H1 (cell line): Measurements from ENCODE around the gene FBN2. TPM values are rescaled to one million over a fixed set of nuclear protein-coding genes. Genes with fewer than 3 reads are reported as not detected.

ENCODE experiments used
- CTCF ChIA-PET: fragments of 300-600 bp; sonication (Branson Sonifier 250); formaldehyde crosslinking; loops from one replicate; lab custom pipeline; 2021; ENCODE audit not compliant: partially characterized antibody; lab: Charles Lee
- POLR2A ChIA-PET: fragments of 300-600 bp; sonication (Branson Sonifier 250); formaldehyde crosslinking; loops from one replicate; lab custom pipeline; 2021; ENCODE audit warnings: inconsistent platforms; ENCODE audit not compliant: partially characterized antibody; lab: Charles Lee
- DNase-seq, 2 experiments: peaks; one replicate each; pipeline versions ENCODE4 v3.0.0 to v3.0.0-alpha.2; 2010 to 2022; ENCODE audit warnings: low spot score in 2 of 2, low read depth in 1 of 2, mixed read lengths in 1 of 2
- FAIRE-seq: peaks from 2 replicates; lab custom pipeline; 2011; peaks lifted over from hg19 to GRCh38; lab: Jason Lieb, UNC
- H2AFZ ChIP-seq: 2 replicates; pipeline ENCODE4 v1.8.1; 2012; ENCODE audit warnings: low read length, inconsistent platforms
- H2AK5ac ChIP-seq: 2 replicates; pipeline ENCODE4 v1.6.1; 2013; ENCODE audit warnings: low read depth, low read length
- H2BK120ac ChIP-seq: replicated peaks from 2 replicates; pipeline ENCODE3; 2013; ENCODE audit warnings: low read depth, low read length, inconsistent platforms
- H2BK12ac ChIP-seq: 2 replicates; pipeline ENCODE4 v1.6.1; 2013; ENCODE audit warnings: low read depth, low read length
- H2BK15ac ChIP-seq: 2 replicates; pipeline ENCODE4 v1.6.1; 2013; ENCODE audit warnings: low read length
- H2BK20ac ChIP-seq: 2 replicates; pipeline ENCODE4 v1.6.1; 2013; ENCODE audit warnings: low read length
- H2BK5ac ChIP-seq: 2 replicates; pipeline ENCODE4 v1.6.1; 2013; ENCODE audit warnings: low read depth, low read length
- H3K14ac ChIP-seq: 2 replicates; pipeline ENCODE4 v1.6.1; 2013; ENCODE audit warnings: inconsistent platforms; ENCODE audit not compliant: insufficient read length
- H3K18ac ChIP-seq: 2 replicates; pipeline ENCODE4 v1.6.1; 2013; ENCODE audit warnings: low read length; ENCODE audit errors: extremely low read depth
- H3K23ac ChIP-seq: 2 replicates; pipeline ENCODE4 v1.6.1; 2013; ENCODE audit warnings: inconsistent platforms; ENCODE audit not compliant: insufficient read length
- H3K23me2 ChIP-seq: 2 replicates; pipeline ENCODE4 v1.6.1; 2013; ENCODE audit warnings: low read depth, low read length
- H3K27ac ChIP-seq: 2 replicates; pipeline ENCODE4 v1.6.1; 2011; ENCODE audit warnings: low read depth, low read length, inconsistent platforms
- H3K27me3 ChIP-seq, 4 experiments: replicated peaks in 1 of 4; 1 replicate in 1 of 4; 2 replicates in 3 of 4; pipeline versions ENCODE4 v1.6.1 to v1.8.1; 2011 to 2013; ENCODE audit warnings: low read length in 3 of 4, mild to moderate bottlenecking in 3 of 4, inconsistent platforms in 2 of 4, mixed read lengths in 2 of 4, moderate library complexity in 1 of 4; ENCODE audit not compliant: control insufficient read depth in 3 of 4, insufficient read depth in 3 of 4; ENCODE audit errors: extremely low read depth in 1 of 4
- H3K36me3 ChIP-seq, 4 experiments: 2 replicates each; pipeline versions ENCODE4 v1.6.1 to v1.8.1; 2011 to 2013; ENCODE audit warnings: mild to moderate bottlenecking in 4 of 4, low read length in 3 of 4, moderate library complexity in 2 of 4, control low read depth in 1 of 4, inconsistent platforms in 1 of 4; ENCODE audit not compliant: insufficient read depth in 4 of 4, control insufficient read depth in 2 of 4
- H3K4ac ChIP-seq: replicated peaks from 2 replicates; pipeline ENCODE3; 2013; ENCODE audit warnings: low read length, low read depth, mixed read lengths, inconsistent platforms; ENCODE audit not compliant: insufficient read length
- H3K4me1 ChIP-seq, 4 experiments: replicated peaks in 1 of 4; 1 replicate in 1 of 4; 2 replicates in 3 of 4; pipeline versions ENCODE4 v1.6.1 to v1.8.1; 2011 to 2013; ENCODE audit warnings: low read length in 3 of 4, inconsistent platforms in 2 of 4, mixed read lengths in 1 of 4; ENCODE audit not compliant: insufficient read depth in 4 of 4, control insufficient read depth in 3 of 4
- H3K4me2 ChIP-seq, 2 experiments: 2 replicates each; pipeline versions ENCODE4 v1.6.1 to v1.8.1; 2011 to 2013; ENCODE audit warnings: low read depth in 2 of 2, low read length in 2 of 2, control low read depth in 1 of 2, inconsistent platforms in 1 of 2, mild to moderate bottlenecking in 1 of 2; ENCODE audit not compliant: insufficient read depth in 1 of 2
- H3K4me3 ChIP-seq, 4 experiments: fragments of 200-600, 300-600 bp in 1 of 4; sonication (generic), shearing (Covaris generic), sonication (Bioruptor Twin) in 1 of 4; 2 replicates each; pipeline versions ENCODE4 v1.5.1 to v1.8.1; 2011 to 2016; ENCODE audit warnings: low read length in 4 of 4, low read depth in 3 of 4, control low read depth in 2 of 4, inconsistent platforms in 2 of 4, mild to moderate bottlenecking in 2 of 4, mixed read lengths in 1 of 4, moderate library complexity in 1 of 4; ENCODE audit not compliant: insufficient read depth in 2 of 4; ENCODE audit errors: extremely low read depth in 1 of 4
- H3K56ac ChIP-seq: replicated peaks from 2 replicates; pipeline ENCODE3; 2013; ENCODE audit warnings: low read depth, mild to moderate bottlenecking, mixed read lengths, low read length, inconsistent platforms; ENCODE audit not compliant: insufficient read length
- H3K79me1 ChIP-seq: 2 replicates; pipeline ENCODE4 v1.6.1; 2013; ENCODE audit warnings: low read depth, low read length, control low read depth
- H3K79me2 ChIP-seq, 2 experiments: 2 replicates each; pipeline versions ENCODE4 v1.6.1 to v1.8.1; 2012 to 2013; ENCODE audit warnings: low read length in 2 of 2, mild to moderate bottlenecking in 2 of 2, inconsistent platforms in 1 of 2; ENCODE audit not compliant: insufficient read depth in 2 of 2, control insufficient read depth in 1 of 2
- H3K9ac ChIP-seq, 4 experiments: replicated peaks in 1 of 4; 1 replicate in 1 of 4; 2 replicates in 3 of 4; pipeline versions ENCODE4 v1.6.1 to v1.8.1; 2011 to 2013; ENCODE audit warnings: low read depth in 3 of 4, low read length in 3 of 4, control low read depth in 2 of 4, mild to moderate bottlenecking in 2 of 4, moderate library complexity in 2 of 4, inconsistent platforms in 1 of 4; ENCODE audit errors: extremely low read depth in 1 of 4
- H3K9me3 ChIP-seq, 2 experiments: 2 replicates each; pipeline versions ENCODE4 v1.6.1 to v1.8.1; 2012 to 2013; ENCODE audit warnings: mild to moderate bottlenecking in 2 of 2, moderate library complexity in 2 of 2, control low read depth in 1 of 2, inconsistent platforms in 1 of 2, low read depth in 1 of 2, low read length in 1 of 2, mixed read lengths in 1 of 2; ENCODE audit not compliant: insufficient read depth in 2 of 2
- H4K20me1 ChIP-seq, 2 experiments: replicated peaks in 1 of 2; 2 replicates each; pipeline versions ENCODE3 to v1.8.1; 2011 to 2013; ENCODE audit warnings: inconsistent platforms in 2 of 2, low read length in 2 of 2, mild to moderate bottlenecking in 1 of 2; ENCODE audit not compliant: insufficient read depth in 2 of 2, control insufficient read depth in 1 of 2
- H4K5ac ChIP-seq: 2 replicates; pipeline ENCODE4 v1.6.1; 2013; ENCODE audit warnings: low read length, low read depth, mixed read lengths, inconsistent platforms; ENCODE audit not compliant: insufficient read length
- H4K8ac ChIP-seq: 2 replicates; pipeline ENCODE4 v1.8.0; 2013; ENCODE audit warnings: mild to moderate bottlenecking, moderate library complexity, low read length, inconsistent platforms; ENCODE audit not compliant: insufficient read depth; ENCODE audit errors: extremely low read depth
- H4K91ac ChIP-seq: replicated peaks from 2 replicates; pipeline ENCODE3; 2013; ENCODE audit warnings: low read length, mixed read lengths, inconsistent platforms; ENCODE audit not compliant: insufficient read length
- ATF2 ChIP-seq: IDR thresholded peaks from 2 replicates; pipeline ENCODE4 v1.6.1; 2012; ENCODE audit warnings: low read length, inconsistent platforms
- CHD2 ChIP-seq: IDR thresholded peaks from 2 replicates; pipeline ENCODE4 v1.6.1; 2012; ENCODE audit warnings: low read length, improper control_type of control experiment
- CTBP2 ChIP-seq: IDR thresholded peaks from 2 replicates; pipeline ENCODE4 v1.7.0; 2011; ENCODE audit warnings: borderline replicate concordance, mild to moderate bottlenecking, moderate library complexity, mixed read lengths, low read length; ENCODE audit not compliant: insufficient read depth, insufficient read length
- E2F6 ChIP-seq: IDR thresholded peaks from 2 replicates; pipeline ENCODE4 v1.6.1; 2012; ENCODE audit warnings: inconsistent platforms
- HDAC6 ChIP-seq: IDR thresholded peaks from one replicate; pipeline ENCODE4 v1.7.1; 2012; ENCODE audit warnings: low read depth, mild to moderate bottlenecking, inconsistent platforms, low read length, moderate library complexity
- JUN ChIP-seq: IDR thresholded peaks from 2 replicates; pipeline ENCODE4 v1.6.1; 2011; ENCODE audit warnings: low read depth, mild to moderate bottlenecking, improper control_type of control experiment, low read length
- MAFK ChIP-seq: IDR thresholded peaks from 2 replicates; pipeline ENCODE4 v1.6.1; 2012; ENCODE audit warnings: low read depth, mild to moderate bottlenecking, improper control_type of control experiment, low read length
- NRF1 ChIP-seq: IDR thresholded peaks from 2 replicates; pipeline ENCODE4 v1.6.1; 2011; ENCODE audit warnings: mild to moderate bottlenecking, low read depth, low read length, improper control_type of control experiment
- RFX5 ChIP-seq: IDR thresholded peaks from 2 replicates; pipeline ENCODE4 v1.6.1; 2011; ENCODE audit warnings: low read depth, low read length, improper control_type of control experiment, borderline replicate concordance
- RXRA ChIP-seq: IDR thresholded peaks from 2 replicates; pipeline ENCODE4 v1.6.1; 2011; ENCODE audit warnings: low read depth, mild to moderate bottlenecking, low read length, moderate library complexity; ENCODE audit not compliant: insufficient read depth
- SIX5 ChIP-seq: IDR thresholded peaks from 2 replicates; pipeline ENCODE4 v1.6.1; 2011; ENCODE audit warnings: mild to moderate bottlenecking, low read depth, low read length
- YY1 ChIP-seq: IDR thresholded peaks from 2 replicates; pipeline ENCODE4 v1.6.1; 2011; ENCODE audit warnings: low read depth, mild to moderate bottlenecking, low read length
- ZNF274 ChIP-seq: IDR thresholded peaks from 2 replicates; pipeline ENCODE4 v1.7.0; 2012; ENCODE audit warnings: low read length, borderline replicate concordance; ENCODE audit errors: extremely low read depth
- WGBS, 2 experiments: shearing (Covaris generic) in 1 of 2; methylation state at CpG; one replicate each; pipeline versions ENCODE4 v1.1.6 to v1.1.7; 2013 to 2015; ENCODE audit warnings: low lambda C conversion rate in 2 of 2, mixed read lengths in 2 of 2, inconsistent platforms in 1 of 2, low coverage in 1 of 2, missing lambda C conversion rate in 1 of 2; ENCODE audit not compliant: insufficient replicate concordance in 2 of 2, insufficient coverage in 1 of 2, insufficient read length in 1 of 2; ENCODE audit errors: extremely low coverage in 1 of 2, missing lambda C conversion rate in 1 of 2; 5-methylcytosine and 5-hydroxymethylcytosine counted together
- polyA plus RNA-seq, 7 experiments: library from polyadenylated mRNA; depleted of rRNA in 3 of 7; stranded (reverse) in 5 of 7; unstranded in 2 of 7; fragments of >200 nt in 5 of 7; fragments of 200-250 nt in 2 of 7; gene quantifications; 1 replicate in 5 of 7; 2 replicates in 1 of 7; 4 replicates in 1 of 7; pipeline versions ENCODE4 v1.2.1 to v1.2.3, GENCODE V29; 2011 to 2013; ENCODE audit warnings: missing spikeins in 2 of 7, mixed read lengths in 2 of 7
- total RNA-seq: library from RNA; stranded (reverse); fragmentation: NEBNext Ultra II Directional; extraction: Animal tissue kit (Norgen Biotek cat#: 25700); gene quantifications from 2 replicates; pipeline ENCODE4 v1.2.1, GENCODE V29; 2021

The FBN2 gene
- total and polyA plus RNA-seq, 2 of the 8 experiments (the other 6 are each of a cell fraction or from before 2014, with no cell fraction given) = 14.1 to 16.3 TPM

- no peak overlapping the region for H3K18ac ChIP-seq
- no peak overlapping the region for H3K4me3 ChIP-seq
- no peak overlapping the region for H4K91ac ChIP-seq
- H3K9me3 ChIP-seq = no peaks in the 10 kb centered on the region
- no peak overlapping the region for H3K4me2 ChIP-seq
- H3K79me1 ChIP-seq = no peaks in the 10 kb centered on the region
- H4K20me1 ChIP-seq = no peaks in the 10 kb centered on the region
- no peak overlapping the region for H2BK120ac ChIP-seq
- H3K9ac ChIP-seq = no peak overlapping the region
- H2BK20ac ChIP-seq = no peak overlapping the region
- no peak overlapping the region for H3K23ac ChIP-seq
- no peak overlapping the region for H3K4ac ChIP-seq
- no peak overlapping the region for H3K56ac ChIP-seq
- H2AK5ac ChIP-seq = no peak overlapping the region
- no peak overlapping the region for H4K8ac ChIP-seq
- no peak overlapping the region for H4K5ac ChIP-seq
- no peaks in the 10 kb centered on the region for H3K23me2 ChIP-seq
- no peak overlapping the region for H2BK12ac ChIP-seq
- no peaks in the 10 kb centered on the region for H3K4me1 ChIP-seq
- H3K79me2 ChIP-seq = no peaks in the 10 kb centered on the region
- POLR2A ChIA-PET = no interaction called here
- DNase-seq = no peak
- no peak for FAIRE-seq
- no peak overlapping the region for H2BK15ac ChIP-seq
- no peaks in the 10 kb centered on the region for H3K36me3 ChIP-seq
- no peak overlapping the region for H2BK5ac ChIP-seq
- no peak overlapping the region for H3K27ac ChIP-seq
- no peak overlapping the region for H2AFZ ChIP-seq
- no peaks in the 10 kb centered on the region for H3K27me3 ChIP-seq
- H3K14ac ChIP-seq = no peak overlapping the region
- CTCF ChIA-PET = no interaction called here
- WGBS, 2 experiments = 83% methylated on average over 2 of the region's 2 CpGs; no CpG with 5 or more reads in 1 of the 2 experiments
- TF ChIP-seq HDAC6 (no peak), RXRA (no peak), SIX5 (no peak), CHD2 (no peak), NRF1 (no peak), E2F6 (no peak), YY1 (no peak), ZNF274 (no peak), ATF2 (no peak), JUN (no peak), CTBP2 (no peak), MAFK (no peak), RFX5 (no peak)
These were observed 49.2 kb upstream of the FBN2 start for GRCh38 chr5:128587275-128587674.
